ENCODE results near the gene TMEM120A.

GRCh38 chr7:75987026-75987804 is 7.2 kb downstream of the TMEM120A start:
- TF ChIP-seq CTCF (IDR thresholded peaks at IDR 0.05) (no peak), POLR2A (IDR thresholded peaks at IDR 0.05) (no peak)

Measured in esophagus squamous epithelium (tissue), 4 donors.